Measurements from ENCODE around the gene MAPK8IP3.

Gene MAPK8IP3

DNA sequence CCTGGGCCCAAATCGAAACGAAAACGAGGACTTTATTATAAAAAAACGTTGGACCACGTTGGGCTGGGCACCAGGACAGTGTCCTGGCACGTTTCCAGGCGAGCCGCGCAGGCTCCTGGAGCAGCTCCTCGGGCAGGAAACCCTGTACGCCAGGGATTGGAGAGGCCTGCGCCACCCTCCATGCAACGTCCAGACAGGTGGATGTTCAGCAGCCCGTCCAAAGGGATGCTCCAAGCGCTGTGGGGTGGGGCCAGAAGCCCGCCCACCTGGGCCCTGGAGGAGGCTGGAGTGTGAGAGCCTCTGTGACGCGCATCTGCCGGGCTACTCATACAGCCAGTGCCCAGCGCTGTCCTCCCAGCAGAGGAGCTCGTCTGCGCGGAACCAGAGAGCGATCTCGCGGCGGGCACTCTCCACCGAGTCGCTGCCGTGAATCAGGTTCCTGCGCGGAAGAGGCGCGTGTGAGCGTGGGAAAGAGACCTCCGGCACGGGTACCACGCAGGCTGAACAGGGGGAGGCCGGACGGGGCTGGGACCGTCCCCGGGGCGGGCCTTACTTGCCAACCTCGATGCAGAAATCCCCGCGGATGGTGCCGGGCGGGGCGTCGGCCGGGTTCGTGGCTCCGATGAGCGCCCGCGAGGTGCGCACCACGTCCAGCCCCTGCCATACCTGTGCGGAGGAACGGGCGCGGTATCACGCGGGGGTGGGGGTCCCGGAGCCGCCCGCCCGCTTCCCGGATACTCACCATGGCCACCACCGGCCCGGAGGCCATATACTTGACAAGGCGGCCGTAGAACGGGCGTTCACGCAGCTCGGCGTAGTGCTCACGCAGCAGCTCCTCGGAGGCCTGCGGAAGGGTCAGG is 64.6 kb downstream of the MAPK8IP3 start:
- peaks cover 27% of the 10 kb centered on the region for H3K4me1 ChIP-seq (ENCODE audit: control insufficient read depth, insufficient read depth, low read length)
- H3K4me3 ChIP-seq (ENCODE audit: low read length) = peak overlapping the region; percentile 31
- H3K9me3 ChIP-seq (ENCODE audit: control insufficient read depth, low read length) = no peaks in the 10 kb centered on the region
- no peaks in the 10 kb centered on the region for H3K36me3 ChIP-seq (ENCODE audit: control insufficient read depth, insufficient read depth, low read length)
- no peaks in the 10 kb centered on the region for H3K27me3 ChIP-seq (ENCODE audit: control insufficient read depth, insufficient read depth, low read length)
- peak overlapping the region; percentile 68 for H3K9ac ChIP-seq (ENCODE audit: low read length)

DNA sequence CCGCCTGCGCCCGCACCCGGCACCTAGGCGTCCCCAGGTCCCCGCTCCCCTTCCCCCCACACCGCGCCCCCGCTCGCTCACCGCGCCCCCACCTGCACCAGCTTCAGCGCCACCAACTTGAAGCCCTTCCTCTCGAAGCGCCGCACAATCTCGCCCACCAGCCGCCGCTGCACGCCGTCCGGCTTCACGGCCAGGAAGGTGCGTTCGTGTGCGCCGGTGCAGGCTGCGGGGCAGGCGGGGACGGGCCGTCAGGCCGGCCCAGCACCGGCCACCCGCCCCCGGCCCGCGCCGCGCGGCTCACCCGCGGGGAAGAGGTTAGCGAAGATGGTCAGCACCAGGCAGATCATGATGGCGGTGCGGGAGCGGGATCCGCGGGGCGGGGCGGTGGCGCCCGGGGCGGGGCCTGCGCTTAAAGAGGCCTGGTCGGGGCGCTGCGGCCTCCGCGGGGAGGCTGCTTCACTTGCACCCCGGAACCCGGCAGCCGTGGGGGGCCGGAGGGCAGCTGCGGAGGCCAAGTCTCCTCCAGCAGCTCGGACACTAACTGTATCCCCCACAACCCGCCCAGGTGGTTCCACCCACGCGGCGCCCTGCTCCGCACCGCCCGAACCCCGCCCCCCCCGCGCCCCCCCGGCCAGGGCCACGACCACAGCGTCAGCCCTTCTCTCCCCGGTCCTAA is 65.3 kb downstream of the MAPK8IP3 start, which contains the start of gene NME3:
Gene NME3, minus strand, starts transcription at position 356 of the 676 bp plus-strand sequence. Its CDS starts 9 bp downstream, at position 347.
- Histone ChIP-seq H3K4me1 (ENCODE audit: control insufficient read depth, insufficient read depth, low read length) (peaks cover 27% of the 10 kb centered on the region), H3K36me3 (ENCODE audit: control insufficient read depth, insufficient read depth, low read length) (no peaks in the 10 kb centered on the region), H3K9me3 (ENCODE audit: control insufficient read depth, low read length) (no peaks in the 10 kb centered on the region), H3K4me3 (ENCODE audit: low read length) (peak within 1 kb of the TSS; percentile 77), H3K27me3 (ENCODE audit: control insufficient read depth, insufficient read depth, low read length) (no peaks in the 10 kb centered on the region), H3K9ac (ENCODE audit: low read length) (peak within 1 kb of the TSS; percentile 74)

DNA sequence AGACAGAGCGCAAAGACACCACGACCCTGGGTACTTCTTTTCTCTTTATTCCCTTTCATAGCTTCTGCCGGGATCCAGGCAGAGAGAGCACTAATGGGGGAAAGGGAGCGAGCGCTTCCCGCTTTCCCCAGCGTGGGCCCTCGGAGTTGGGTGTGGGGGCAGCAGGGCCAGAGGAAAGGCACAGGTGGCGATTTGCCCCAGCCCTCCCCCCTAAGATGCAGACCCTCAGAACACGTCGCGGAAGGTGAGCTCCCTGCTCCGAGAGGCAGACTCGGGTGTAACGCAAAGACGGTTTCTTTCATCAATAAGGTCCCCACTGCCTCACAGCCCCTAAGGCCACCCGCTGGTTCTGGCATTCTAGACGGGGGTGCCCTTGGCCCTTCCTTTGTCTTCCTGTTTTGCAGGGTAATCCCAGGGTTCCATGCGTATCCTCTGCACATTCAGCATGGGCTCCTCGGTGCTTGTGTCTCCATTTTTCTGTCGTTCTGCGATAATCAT is 65.9 kb downstream of the MAPK8IP3 start:
- no peaks in the 10 kb centered on the region for H3K27me3 ChIP-seq (ENCODE audit: control insufficient read depth, insufficient read depth, low read length)
- peak overlapping the region; percentile 77 for H3K4me3 ChIP-seq (ENCODE audit: low read length)
- peaks cover 27% of the 10 kb centered on the region for H3K4me1 ChIP-seq (ENCODE audit: control insufficient read depth, insufficient read depth, low read length)
- H3K36me3 ChIP-seq (ENCODE audit: control insufficient read depth, insufficient read depth, low read length) = no peaks in the 10 kb centered on the region
- peak overlapping the region; percentile 74 for H3K9ac ChIP-seq (ENCODE audit: low read length)
- H3K9me3 ChIP-seq (ENCODE audit: control insufficient read depth, low read length) = no peaks in the 10 kb centered on the region

DNA sequence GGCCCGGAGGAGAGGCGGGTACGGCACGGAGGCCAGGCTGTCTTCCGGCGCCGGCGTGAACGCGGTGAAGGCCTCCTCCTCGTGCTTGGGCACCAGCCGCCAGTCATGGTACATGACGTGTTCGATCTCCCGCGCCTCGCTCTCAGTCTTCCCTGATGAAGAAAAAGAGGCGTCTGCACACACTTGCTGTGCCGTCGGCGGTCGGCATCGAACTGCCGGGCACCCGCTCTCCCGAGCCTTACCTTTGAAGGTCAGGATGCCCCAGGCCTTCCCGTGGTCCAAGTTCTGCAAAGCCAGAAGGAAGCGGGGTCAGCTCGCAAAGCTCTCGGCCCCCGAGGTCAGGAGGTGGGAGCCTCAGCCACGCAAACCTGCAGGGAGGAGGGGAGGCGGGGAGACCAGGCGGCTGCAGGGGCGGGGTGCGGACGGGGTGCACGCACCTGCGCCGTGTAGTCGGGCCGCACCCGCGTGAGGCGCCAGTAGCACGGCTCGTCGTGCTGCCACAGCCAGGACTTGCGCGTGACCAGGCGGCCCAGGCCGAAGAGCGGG is 66.4 kb downstream of the MAPK8IP3 start, which contains the start of gene EME2:
Gene EME2, plus strand, starts transcription at position 449 of the 546 bp plus-strand sequence. CDS start 418 bp downstream, outside the sequence.
- Histone ChIP-seq H3K27me3 (ENCODE audit: control insufficient read depth, insufficient read depth, low read length) (no peaks in the 10 kb centered on the region), H3K4me3 (ENCODE audit: low read length) (peak within 1 kb of the TSS; percentile 77), H3K36me3 (ENCODE audit: control insufficient read depth, insufficient read depth, low read length) (no peaks in the 10 kb centered on the region), H3K9me3 (ENCODE audit: control insufficient read depth, low read length) (no peaks in the 10 kb centered on the region), H3K4me1 (ENCODE audit: control insufficient read depth, insufficient read depth, low read length) (peaks cover 27% of the 10 kb centered on the region), H3K9ac (ENCODE audit: low read length) (peak within 1 kb of the TSS; percentile 74)

DNA sequence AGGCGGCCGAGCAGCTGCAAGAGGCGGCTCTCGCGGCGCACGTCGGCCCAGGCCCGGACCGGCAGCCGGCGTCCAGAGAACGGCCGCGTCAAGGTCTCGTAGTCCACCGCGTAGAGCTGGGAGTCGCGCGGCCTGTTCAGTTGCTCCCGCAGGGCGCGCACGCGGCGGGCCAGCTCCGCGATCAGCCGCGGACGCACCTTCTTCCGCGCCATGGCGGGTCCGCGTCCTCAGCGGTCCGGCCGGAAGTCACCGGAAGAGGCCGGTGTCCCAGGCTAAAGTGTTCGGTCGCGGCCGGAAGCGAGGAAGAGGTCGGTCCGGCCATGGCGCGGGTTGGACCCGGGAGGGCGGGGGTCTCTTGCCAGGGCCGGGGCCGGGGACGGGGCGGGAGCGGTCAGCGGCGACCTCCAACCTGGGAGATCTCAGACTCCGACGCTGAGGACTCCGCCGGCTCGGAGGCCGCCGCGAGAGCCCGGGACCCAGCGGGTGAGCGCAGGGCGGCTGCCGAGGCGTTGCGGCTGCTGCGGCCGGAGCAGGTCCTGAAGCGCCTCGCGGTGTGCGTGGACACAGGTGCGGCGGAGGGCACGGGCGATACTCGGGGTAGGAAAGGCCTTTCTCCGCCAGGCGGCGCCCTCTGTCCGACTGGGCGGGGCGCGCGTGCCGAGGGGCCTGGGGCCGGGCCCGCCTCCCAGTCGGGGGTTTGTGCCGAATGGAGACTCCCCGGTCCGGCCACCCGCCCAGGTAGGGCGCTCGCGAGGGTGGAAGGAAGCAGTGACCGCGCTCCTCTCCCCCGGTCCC is 67.1 kb downstream of the MAPK8IP3 start, which contains the start of gene MRPS34:
Gene MRPS34, minus strand, starts transcription at position 227 of the 795 bp plus-strand sequence. Its CDS starts 15 bp downstream, at position 212.
- Histone ChIP-seq H3K9ac (ENCODE audit: low read length) (peak within 1 kb of the TSS; percentile 74), H3K9me3 (ENCODE audit: control insufficient read depth, low read length) (no peaks in the 10 kb centered on the region), H3K4me1 (ENCODE audit: control insufficient read depth, insufficient read depth, low read length) (peaks cover 27% of the 10 kb centered on the region), H3K36me3 (ENCODE audit: control insufficient read depth, insufficient read depth, low read length) (no peaks in the 10 kb centered on the region), H3K27me3 (ENCODE audit: control insufficient read depth, insufficient read depth, low read length) (no peaks in the 10 kb centered on the region), H3K4me3 (ENCODE audit: low read length) (peak within 1 kb of the TSS; percentile 77)

DNA sequence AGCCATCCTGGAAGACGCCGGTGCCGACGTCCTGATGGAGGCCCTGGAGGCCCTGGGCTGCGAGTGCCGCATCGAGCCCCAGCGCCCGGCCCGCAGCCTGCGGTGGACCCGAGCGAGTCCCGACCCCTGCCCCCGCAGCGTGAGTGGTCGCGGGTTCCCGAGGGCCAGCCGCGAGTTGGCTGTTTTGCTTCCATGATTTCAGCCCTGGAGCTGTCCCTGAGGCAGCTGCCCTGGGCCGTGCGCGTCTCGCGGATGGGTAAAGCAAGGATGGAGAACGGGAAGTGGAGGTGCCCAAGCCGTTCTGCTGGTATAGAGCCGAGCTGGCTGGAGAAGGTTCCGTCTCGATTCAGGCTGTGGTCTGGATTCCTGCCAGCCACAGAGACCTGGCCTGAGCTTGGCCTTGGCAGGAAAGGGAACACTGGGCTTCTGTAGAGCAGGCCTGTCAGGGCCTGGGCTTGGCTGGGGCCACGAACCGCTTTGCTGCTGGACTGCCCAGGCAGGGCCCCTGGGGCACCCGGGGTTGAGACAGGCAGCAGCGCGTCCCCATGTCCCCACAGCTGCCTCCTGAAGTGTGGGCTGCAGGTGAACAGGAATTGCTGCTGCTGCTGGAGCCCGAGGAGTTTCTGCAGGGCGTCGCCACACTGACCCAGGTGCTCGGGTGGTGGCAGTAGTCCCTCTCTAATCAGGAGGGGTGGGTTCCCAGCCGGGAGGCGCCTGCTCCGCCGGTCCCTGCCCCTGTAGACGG is 67.9 kb downstream of the MAPK8IP3 start:
- H3K9me3 ChIP-seq (ENCODE audit: control insufficient read depth, low read length) = no peaks in the 10 kb centered on the region
- H3K4me1 ChIP-seq (ENCODE audit: control insufficient read depth, insufficient read depth, low read length) = peaks cover 27% of the 10 kb centered on the region
- H3K27me3 ChIP-seq (ENCODE audit: control insufficient read depth, insufficient read depth, low read length) = no peaks in the 10 kb centered on the region
- H3K36me3 ChIP-seq (ENCODE audit: control insufficient read depth, insufficient read depth, low read length) = no peaks in the 10 kb centered on the region
- peak overlapping the region; percentile 74 for H3K9ac ChIP-seq (ENCODE audit: low read length)
- H3K4me3 ChIP-seq (ENCODE audit: low read length) = peak overlapping the region; percentile 77

DNA sequence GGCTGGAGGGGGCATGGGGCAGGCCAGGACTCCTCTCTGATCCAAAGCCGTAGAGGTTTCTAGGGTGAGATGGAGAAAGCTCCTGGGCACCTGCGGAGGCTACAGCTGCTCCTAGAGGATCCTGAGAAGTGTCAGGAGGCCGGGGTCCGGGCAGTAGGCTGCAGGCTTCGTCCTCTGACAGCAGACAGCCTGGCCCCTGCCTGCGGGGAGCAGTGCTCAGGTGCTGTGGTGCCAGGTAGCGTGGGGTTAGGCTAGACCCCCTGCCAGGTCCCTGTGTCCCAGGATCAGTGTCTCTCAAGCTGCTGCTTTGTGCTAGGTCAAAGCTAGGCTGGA is 68.4 kb downstream of the MAPK8IP3 start:
- H3K27me3 ChIP-seq (ENCODE audit: control insufficient read depth, insufficient read depth, low read length) = no peaks in the 10 kb centered on the region
- peak overlapping the region; percentile 74 for H3K9ac ChIP-seq (ENCODE audit: low read length)
- H3K36me3 ChIP-seq (ENCODE audit: control insufficient read depth, insufficient read depth, low read length) = no peaks in the 10 kb centered on the region
- no peak overlapping the region for H3K4me3 ChIP-seq (ENCODE audit: low read length)
- H3K4me1 ChIP-seq (ENCODE audit: control insufficient read depth, insufficient read depth, low read length) = peaks cover 27% of the 10 kb centered on the region
- H3K9me3 ChIP-seq (ENCODE audit: control insufficient read depth, low read length) = no peaks in the 10 kb centered on the region

DNA sequence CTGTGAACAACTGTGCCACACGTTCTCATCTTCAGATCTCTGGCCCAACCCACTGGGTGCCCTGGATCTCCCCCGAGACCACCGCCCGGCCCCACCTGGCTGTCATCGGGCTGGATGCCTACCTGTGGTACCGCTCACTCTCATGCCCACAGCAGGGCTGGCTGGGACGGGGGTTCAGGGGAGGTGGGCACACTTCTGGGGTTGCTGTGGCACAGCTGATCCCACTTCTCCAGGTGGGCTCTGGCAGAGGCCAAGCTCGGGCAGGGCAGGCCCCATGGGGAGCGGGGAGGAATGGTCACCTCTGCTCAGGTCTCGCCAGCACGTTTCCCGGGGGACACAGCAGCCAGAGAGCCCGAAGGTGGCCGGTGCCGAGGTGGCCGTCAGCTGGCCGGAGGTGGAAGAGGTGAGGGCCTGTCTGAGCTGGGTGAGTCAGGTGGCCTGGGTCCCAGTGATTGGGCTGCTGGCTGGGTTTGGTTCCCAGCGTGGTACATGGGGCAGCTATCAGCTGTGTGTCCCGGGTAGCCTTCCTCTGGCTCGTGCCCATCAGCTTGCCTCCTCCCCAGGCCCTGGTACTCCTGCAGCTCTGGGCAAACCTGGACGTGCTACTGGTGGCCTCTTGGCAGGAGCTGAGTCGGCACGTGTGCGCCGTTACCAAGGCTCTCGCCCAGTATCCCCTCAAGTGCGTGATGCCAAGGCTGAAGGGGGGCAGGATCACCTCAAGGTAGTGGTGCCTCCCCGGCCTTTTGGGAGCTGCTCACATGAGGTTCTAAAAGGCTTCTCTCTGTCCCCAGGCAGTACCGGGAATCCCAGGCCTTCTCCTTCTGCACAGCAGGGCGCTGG is 69.2 kb downstream of the MAPK8IP3 start:
- no peaks in the 10 kb centered on the region for H3K36me3 ChIP-seq (ENCODE audit: control insufficient read depth, insufficient read depth, low read length)
- no peaks in the 10 kb centered on the region for H3K27me3 ChIP-seq (ENCODE audit: control insufficient read depth, insufficient read depth, low read length)
- H3K9ac ChIP-seq (ENCODE audit: low read length) = no peak overlapping the region
- no peaks in the 10 kb centered on the region for H3K9me3 ChIP-seq (ENCODE audit: control insufficient read depth, low read length)
- peaks cover 22% of the 10 kb centered on the region for H3K4me1 ChIP-seq (ENCODE audit: control insufficient read depth, insufficient read depth, low read length)
- H3K4me3 ChIP-seq (ENCODE audit: low read length) = no peak overlapping the region

DNA sequence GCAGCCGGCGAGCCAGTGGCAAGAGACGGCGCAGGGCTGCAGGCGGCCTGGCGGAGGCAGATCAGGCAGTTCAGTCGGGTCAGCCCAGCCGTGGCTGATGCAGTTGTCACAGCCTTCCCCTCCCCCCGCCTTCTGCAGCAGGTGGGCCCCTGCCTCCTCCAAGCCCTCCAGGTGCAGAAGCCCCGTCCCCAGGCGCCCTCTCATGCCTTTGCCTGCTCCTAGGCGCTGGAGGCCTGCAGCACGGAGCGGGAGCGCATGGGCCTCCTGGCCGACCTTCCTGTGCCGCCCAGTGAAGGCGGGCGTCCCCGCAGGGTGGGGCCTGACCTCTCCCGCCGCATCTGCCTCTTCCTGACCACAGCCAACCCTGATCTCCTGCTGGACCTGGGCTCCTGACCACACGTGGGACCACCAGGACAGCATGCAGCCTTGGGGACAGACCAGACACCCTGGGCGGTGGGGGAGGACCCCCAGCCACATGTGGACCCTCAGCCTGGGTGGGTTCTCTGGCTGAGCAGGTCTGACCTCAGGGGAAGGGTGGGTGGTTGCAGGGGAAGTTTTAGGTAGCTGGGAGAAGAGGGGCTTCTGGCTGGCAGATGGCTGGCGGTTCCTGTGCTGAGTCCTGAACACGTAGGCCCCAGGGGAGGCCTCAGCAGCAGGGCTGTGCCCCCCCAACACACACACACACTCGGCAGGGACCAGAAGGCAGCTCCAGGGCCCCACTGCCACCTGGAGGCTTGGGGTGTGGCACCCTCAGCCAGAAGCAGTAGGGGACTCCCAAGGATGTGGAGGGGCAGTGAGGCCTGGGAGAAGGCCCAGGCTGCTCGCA is 70.1 kb downstream of the MAPK8IP3 start:
- H3K4me3 ChIP-seq (ENCODE audit: low read length) = no peak overlapping the region
- no peaks in the 10 kb centered on the region for H3K36me3 ChIP-seq (ENCODE audit: control insufficient read depth, insufficient read depth, low read length)
- H3K4me1 ChIP-seq (ENCODE audit: control insufficient read depth, insufficient read depth, low read length) = peaks cover 17% of the 10 kb centered on the region

DNA sequence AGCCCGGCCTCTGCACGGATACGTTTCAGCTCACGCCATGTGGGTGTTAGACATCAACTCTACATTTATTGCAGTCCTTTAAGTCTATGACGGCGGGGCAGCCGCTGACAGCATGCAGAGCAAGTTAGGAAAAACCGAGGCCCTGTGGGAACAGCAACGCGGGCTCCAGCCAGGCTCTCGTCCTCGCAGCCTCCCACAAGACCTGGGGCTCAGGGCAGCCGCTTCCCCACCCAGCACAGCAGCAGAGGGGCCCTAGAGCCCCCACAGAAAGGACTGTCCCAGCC is 70.6 kb downstream of the MAPK8IP3 start:
- Histone ChIP-seq H3K27me3 (ENCODE audit: control insufficient read depth, insufficient read depth, low read length) (no peaks in the 10 kb centered on the region), H3K9me3 (ENCODE audit: control insufficient read depth, low read length) (no peaks in the 10 kb centered on the region), H3K4me3 (ENCODE audit: low read length) (no peak overlapping the region), H3K4me1 (ENCODE audit: control insufficient read depth, insufficient read depth, low read length) (peaks cover 23% of the 10 kb centered on the region), H3K36me3 (ENCODE audit: control insufficient read depth, insufficient read depth, low read length) (no peaks in the 10 kb centered on the region), H3K9ac (ENCODE audit: low read length) (no peak overlapping the region)

More for the DNA sequence above, 70.1 kb downstream of the MAPK8IP3 start:
- H3K9me3 ChIP-seq (ENCODE audit: control insufficient read depth, low read length) = no peaks in the 10 kb centered on the region
- H3K9ac ChIP-seq (ENCODE audit: low read length) = no peak overlapping the region
- no peaks in the 10 kb centered on the region for H3K27me3 ChIP-seq (ENCODE audit: control insufficient read depth, insufficient read depth, low read length)
